ENCODE results near the gene OARD1.
"Not testable (repeated sequence)": the region's sequence is repeated elsewhere in the genome, so short reads cannot be mapped to it uniquely, and the experiment has no call there.

Gene OARD1

GRCh38 chr6:41025966-41026530 is 46.1 kb downstream of the OARD1 start:
- DNase-seq: no peak

DNA sequence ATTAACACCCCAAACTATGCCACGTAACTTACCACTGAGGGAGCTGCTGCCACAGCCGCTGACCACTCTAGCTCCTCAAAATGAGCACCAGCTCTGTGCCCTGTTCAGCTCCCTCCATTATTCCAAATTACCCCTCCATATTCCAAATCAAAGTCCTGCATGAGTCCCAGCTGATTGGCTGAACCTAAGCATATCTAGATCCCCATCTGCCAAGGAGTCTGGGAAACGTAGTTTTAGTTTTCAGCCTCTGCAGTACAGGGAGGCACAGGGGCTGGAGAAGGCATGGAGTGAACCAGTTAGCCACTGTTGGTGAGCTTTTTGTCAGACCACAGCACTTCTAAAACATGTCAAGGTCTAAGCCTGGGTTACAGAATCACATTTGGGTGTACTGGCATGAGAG is 49.0 kb downstream of the OARD1 start:
- DNase-seq: no peak

DNA sequence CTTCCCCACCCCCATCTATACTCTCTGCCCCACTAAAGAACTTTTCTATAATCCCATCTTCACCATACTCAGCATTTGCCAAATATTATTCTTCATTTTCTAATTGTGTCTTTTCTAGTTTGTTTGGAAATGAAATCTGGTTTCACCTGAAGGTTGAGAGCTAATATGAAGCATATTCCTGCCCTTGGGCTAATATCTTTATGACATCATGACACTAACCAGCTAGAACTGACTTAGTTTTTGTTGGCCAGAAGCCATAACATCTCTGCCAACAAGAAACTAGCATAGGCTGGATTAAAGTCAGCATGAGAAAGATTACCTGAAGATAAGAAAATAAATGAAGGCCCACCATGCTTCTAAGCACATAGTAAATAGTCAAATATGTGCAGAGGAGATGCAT is 49.9 kb downstream of the OARD1 start:
- DNase-seq: no peak

- no peak for DNase-seq
Measured at GRCh38 chr6:41021832-41022231, 50.3 kb downstream of the OARD1 start.

DNA sequence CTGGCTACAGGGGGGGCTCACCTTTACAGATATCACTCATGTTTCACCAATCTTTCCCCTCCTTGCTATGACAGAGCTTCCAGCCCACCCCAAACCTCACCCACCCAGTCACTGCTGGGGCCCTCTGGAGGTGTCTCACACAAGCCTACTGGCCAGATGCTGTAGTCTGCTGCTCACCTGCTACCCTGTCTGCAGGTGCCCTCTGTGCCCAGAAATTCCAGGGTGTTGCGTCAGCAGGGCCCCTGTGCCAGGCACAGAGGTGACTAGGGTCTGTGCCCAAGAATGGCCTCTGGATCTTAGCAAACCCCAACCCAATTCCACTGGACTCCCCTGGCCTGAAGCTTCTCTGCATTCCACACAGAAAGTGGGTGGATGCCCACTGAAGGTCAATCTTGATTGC is 54.5 kb downstream of the OARD1 start:
- no peak for DNase-seq

- DNase-seq: not testable (repeated sequence)
Measured at GRCh38 chr6:41015860-41016259, 56.3 kb downstream of the OARD1 start.

- no peak for DNase-seq
Measured at GRCh38 chr6:41014780-41015179, 57.4 kb downstream of the OARD1 start.
